Mucosa of stomach (tissue), 1 donor: ENCODE results near the gene SCAF8.
"Not testable (repeated sequence)": the region's sequence is repeated elsewhere in the genome, so short reads cannot be mapped to it uniquely, and the experiment has no call there.

ENCODE experiments used
- H3K27me3 ChIP-seq: one replicate; pipeline ENCODE4 v1.7.0; 2013; ENCODE audit warnings: mild to moderate bottlenecking, low read length; ENCODE audit not compliant: control insufficient read depth, insufficient read depth
- H3K36me3 ChIP-seq: one replicate; pipeline ENCODE4 v1.7.0; 2013; ENCODE audit warnings: low read length; ENCODE audit not compliant: control insufficient read depth, insufficient read depth
- H3K4me1 ChIP-seq: one replicate; pipeline ENCODE4 v1.7.0; 2013; ENCODE audit warnings: mild to moderate bottlenecking, low read length; ENCODE audit not compliant: control insufficient read depth, insufficient read depth
- H3K4me3 ChIP-seq: one replicate; pipeline ENCODE4 v1.7.0; 2013; ENCODE audit warnings: low read length
- H3K9ac ChIP-seq: one replicate; pipeline ENCODE4 v1.7.0; 2013; ENCODE audit warnings: mild to moderate bottlenecking, low read length, moderate library complexity
- H3K9me3 ChIP-seq: one replicate; pipeline ENCODE4 v1.7.0; 2013; ENCODE audit warnings: mild to moderate bottlenecking, low read length, moderate library complexity; ENCODE audit not compliant: control insufficient read depth
- donor health status: Pancreatic carcinoma.

SCAF8 gene

GRCh38 chr6:154740658-154741057 is 7.4 kb downstream of the SCAF8 start:
- H3K9me3 ChIP-seq = no peaks in the 10 kb centered on the region
- H3K4me3 ChIP-seq = no peak overlapping the region
- no peak overlapping the region for H3K9ac ChIP-seq
- peaks cover 3% of the 10 kb centered on the region for H3K36me3 ChIP-seq
- H3K27me3 ChIP-seq = no peaks in the 10 kb centered on the region
- H3K4me1 ChIP-seq = no peaks in the 10 kb centered on the region

GRCh38 chr6:154742891-154743290 is 9.7 kb downstream of the SCAF8 start:
- H3K4me1 ChIP-seq = peaks cover 4% of the 10 kb centered on the region
- H3K27me3 ChIP-seq = no peaks in the 10 kb centered on the region
- H3K9me3 ChIP-seq = no peaks in the 10 kb centered on the region
- H3K36me3 ChIP-seq = peaks cover 3% of the 10 kb centered on the region
- no peak overlapping the region for H3K9ac ChIP-seq
- H3K4me3 ChIP-seq = no peak overlapping the region

- H3K27me3 ChIP-seq, H3K36me3 ChIP-seq, H3K4me3 ChIP-seq, H3K4me1 ChIP-seq, H3K9me3 ChIP-seq, H3K9ac ChIP-seq: not testable (repeated sequence)
Measured at GRCh38 chr6:154744029-154744745, 11.0 kb downstream of the SCAF8 start.

DNA sequence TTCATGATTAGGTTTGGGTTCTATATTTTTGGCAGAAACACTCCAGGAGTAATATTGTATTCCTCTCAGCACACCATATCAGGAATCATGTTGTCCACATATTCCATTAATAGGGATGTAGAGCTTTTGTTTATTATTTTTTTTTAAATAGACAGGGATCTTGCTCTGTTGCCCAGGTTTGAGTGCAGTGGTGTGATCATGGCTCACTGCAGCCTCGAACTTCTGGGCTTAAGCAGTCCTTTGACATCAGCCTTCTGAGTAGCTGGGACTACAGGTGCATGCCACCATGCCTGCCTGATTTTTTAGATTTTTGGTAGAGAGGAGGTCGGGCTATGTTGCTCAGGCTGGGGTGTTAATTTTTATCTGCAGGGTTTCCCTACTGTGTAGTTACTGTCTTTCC is 12.0 kb downstream of the SCAF8 start:
- Histone ChIP-seq H3K9ac (no peak overlapping the region), H3K4me1 (peaks cover 4% of the 10 kb centered on the region), H3K9me3 (no peaks in the 10 kb centered on the region), H3K27me3 (no peaks in the 10 kb centered on the region), H3K36me3 (peaks cover 3% of the 10 kb centered on the region), H3K4me3 (no peak overlapping the region)

GRCh38 chr6:154749341-154749740 is 16.1 kb downstream of the SCAF8 start:
- H3K9me3 ChIP-seq = no peaks in the 10 kb centered on the region
- no peaks in the 10 kb centered on the region for H3K27me3 ChIP-seq
- H3K9ac ChIP-seq = no peak overlapping the region
- H3K4me1 ChIP-seq = peaks cover 4% of the 10 kb centered on the region
- H3K36me3 ChIP-seq = no peaks in the 10 kb centered on the region
- H3K4me3 ChIP-seq = no peak overlapping the region

DNA sequence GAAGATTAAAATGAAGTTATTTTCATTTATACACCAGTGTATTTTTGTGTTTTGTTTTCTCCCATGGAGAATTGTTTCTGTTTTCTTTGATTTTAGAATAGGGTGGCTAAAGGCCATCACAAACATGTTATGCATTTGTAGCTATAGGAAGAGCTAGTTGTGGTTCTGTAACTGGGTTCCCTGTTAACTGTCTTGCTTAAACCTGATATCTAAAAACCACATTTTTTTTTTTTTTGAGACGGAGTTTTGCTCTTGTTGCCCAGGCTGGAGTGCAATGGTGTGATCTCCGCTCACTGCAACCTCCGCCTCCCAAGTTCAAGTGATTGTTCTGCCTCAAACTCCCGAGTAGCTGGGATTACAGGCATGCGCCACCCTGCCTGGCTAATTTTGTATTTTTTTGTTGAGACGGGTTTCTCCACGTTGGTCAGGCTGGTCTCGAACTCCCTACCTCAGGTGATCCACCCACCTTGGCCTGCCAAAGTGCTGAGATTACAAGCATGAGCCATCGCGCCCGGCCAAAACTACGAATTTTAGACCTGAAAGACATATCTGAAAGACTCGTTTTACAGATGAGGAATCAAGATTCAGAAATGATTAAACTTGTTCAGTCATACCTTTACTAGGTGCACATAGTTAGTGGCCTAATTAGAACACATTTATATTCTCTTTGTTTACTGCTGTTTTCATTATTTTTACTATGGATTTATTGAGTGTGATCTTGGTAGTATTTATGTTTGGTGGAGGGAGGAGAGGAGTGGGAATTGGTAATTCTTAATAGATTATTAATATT is 18.0 kb downstream of the SCAF8 start:
- H3K9ac ChIP-seq = no peak overlapping the region
- H3K4me1 ChIP-seq = peaks cover 4% of the 10 kb centered on the region
- H3K9me3 ChIP-seq = no peaks in the 10 kb centered on the region
- no peak overlapping the region for H3K4me3 ChIP-seq
- no peaks in the 10 kb centered on the region for H3K27me3 ChIP-seq
- no peaks in the 10 kb centered on the region for H3K36me3 ChIP-seq

DNA sequence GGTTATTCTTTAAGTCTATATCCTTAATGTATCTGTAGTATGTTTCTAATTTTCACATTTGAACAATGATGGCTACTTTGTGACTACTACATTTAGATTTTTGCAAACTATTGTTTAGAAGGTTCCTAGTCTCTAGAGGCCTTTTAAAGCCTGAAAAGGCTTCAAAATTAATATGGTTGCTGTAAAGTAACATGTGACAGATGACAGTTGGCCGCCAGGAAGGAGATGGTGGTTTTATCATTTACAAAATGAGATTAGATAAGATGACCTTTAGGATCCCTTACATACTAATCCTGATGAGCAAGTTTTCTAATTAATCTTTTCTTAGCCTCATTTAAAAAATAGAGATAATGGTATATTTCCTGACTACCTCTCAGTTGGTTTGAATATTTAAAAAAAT is 18.8 kb downstream of the SCAF8 start:
- Histone ChIP-seq H3K4me3 (no peak overlapping the region), H3K27me3 (no peaks in the 10 kb centered on the region), H3K9me3 (no peaks in the 10 kb centered on the region), H3K9ac (no peak overlapping the region), H3K4me1 (peaks cover 4% of the 10 kb centered on the region), H3K36me3 (no peaks in the 10 kb centered on the region)

- Histone ChIP-seq H3K36me3 (no peaks in the 10 kb centered on the region), H3K9me3 (no peaks in the 10 kb centered on the region), H3K4me3 (no peak overlapping the region), H3K27me3 (no peaks in the 10 kb centered on the region), H3K4me1 (no peaks in the 10 kb centered on the region), H3K9ac (no peak overlapping the region)
Measured at GRCh38 chr6:154754152-154754551, 20.9 kb downstream of the SCAF8 start.

GRCh38 chr6:154757352-154758050 is 24.3 kb downstream of the SCAF8 start:
- H3K9ac ChIP-seq = no peak overlapping the region
- H3K36me3 ChIP-seq = no peaks in the 10 kb centered on the region
- H3K4me1 ChIP-seq = no peaks in the 10 kb centered on the region
- no peaks in the 10 kb centered on the region for H3K9me3 ChIP-seq
- H3K4me3 ChIP-seq = no peak overlapping the region
- no peaks in the 10 kb centered on the region for H3K27me3 ChIP-seq

GRCh38 chr6:154758125-154758524 is 24.9 kb downstream of the SCAF8 start:
- no peaks in the 10 kb centered on the region for H3K36me3 ChIP-seq
- H3K4me1 ChIP-seq = no peaks in the 10 kb centered on the region
- no peak overlapping the region for H3K9ac ChIP-seq
- no peaks in the 10 kb centered on the region for H3K27me3 ChIP-seq
- H3K4me3 ChIP-seq = no peak overlapping the region
- H3K9me3 ChIP-seq = no peaks in the 10 kb centered on the region

- H3K27me3 ChIP-seq = no peaks in the 10 kb centered on the region
- no peak overlapping the region for H3K9ac ChIP-seq
- H3K9me3 ChIP-seq = no peaks in the 10 kb centered on the region
- H3K4me1 ChIP-seq = peaks cover 27% of the 10 kb centered on the region
- no peaks in the 10 kb centered on the region for H3K36me3 ChIP-seq
- no peak overlapping the region for H3K4me3 ChIP-seq
Measured at GRCh38 chr6:154763650-154764049, 30.4 kb downstream of the SCAF8 start.

- Histone ChIP-seq H3K9ac (no peak overlapping the region), H3K36me3 (no peaks in the 10 kb centered on the region), H3K4me3 (no peak overlapping the region), H3K9me3 (no peaks in the 10 kb centered on the region), H3K27me3 (no peaks in the 10 kb centered on the region), H3K4me1 (peaks cover 27% of the 10 kb centered on the region)
Measured at GRCh38 chr6:154765273-154765672, 32.1 kb downstream of the SCAF8 start.
